Stimulated activated CD8-positive, alpha-beta memory T cell treated with anti-CD3 and anti-CD28 coated beads, Interleukin-4, amount 100 ng/mL, for 1 hour (primary cell): Measurements from ENCODE around the gene AKR1C3.
"Not testable (repeated sequence)": the region's sequence is repeated elsewhere in the genome, so short reads cannot be mapped to it uniquely, and the experiment has no call there.

Source experiments
- DNase-seq, 2 donors: peaks; one replicate each; pipeline ENCODE4 v3.0.0-alpha.2; 2020; ENCODE audit warnings: low read depth in 2 of 2, low spot score in 1 of 2

AKR1C3 gene

DNA sequence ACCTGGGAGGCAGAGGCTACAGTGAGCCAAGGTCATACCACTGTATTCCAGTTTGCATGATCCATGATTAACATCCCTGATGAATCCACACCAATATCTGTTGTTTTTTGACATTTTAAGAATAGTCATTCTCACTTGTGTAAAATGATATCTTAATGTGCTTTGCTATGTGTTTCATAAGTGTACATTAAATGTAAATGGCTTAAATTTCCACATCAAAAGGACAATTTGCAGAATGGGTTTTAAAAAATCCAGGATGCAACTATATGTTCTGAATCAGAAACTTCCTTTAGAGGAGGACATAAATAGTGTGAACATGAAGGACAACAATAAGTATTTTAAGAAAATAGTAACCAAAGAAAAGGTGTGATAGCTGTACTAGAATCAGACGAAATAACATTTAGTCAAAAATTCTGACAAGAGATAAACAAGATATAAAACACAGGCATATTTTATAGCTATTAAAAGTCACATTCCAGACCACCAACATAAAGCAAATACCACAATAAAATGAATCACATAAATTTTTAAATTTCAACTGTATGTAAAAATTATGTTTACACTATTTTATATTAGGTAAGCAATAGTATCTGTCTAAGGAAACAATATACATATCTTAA lies 42.4 kb downstream of the AKR1C3 start:
- DNase-seq: no peak

DNA sequence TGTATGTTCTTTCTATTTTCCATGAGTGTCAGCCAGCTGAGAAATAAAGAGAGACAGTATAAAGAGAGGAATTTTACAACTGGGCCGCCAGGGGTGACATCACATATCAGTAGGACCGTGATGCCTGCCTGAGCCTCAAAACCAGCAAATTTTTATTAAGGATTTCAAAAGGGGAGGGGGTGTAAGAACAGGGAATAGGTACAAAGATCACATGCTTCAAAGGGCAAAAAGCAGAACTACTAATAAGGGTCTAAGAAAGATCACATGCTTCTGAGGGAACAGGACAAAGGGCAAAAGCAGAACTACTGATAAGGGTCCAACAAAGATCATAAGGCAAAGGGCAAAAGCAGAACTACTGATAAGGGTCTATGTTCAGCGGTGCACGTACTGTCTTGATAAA lies 43.5 kb downstream of the AKR1C3 start:
- not testable (repeated sequence) for DNase-seq

- DNase-seq: no peak
Observed at GRCh38 chr10:5142199-5142598, 48.0 kb downstream of the AKR1C3 start.

DNA sequence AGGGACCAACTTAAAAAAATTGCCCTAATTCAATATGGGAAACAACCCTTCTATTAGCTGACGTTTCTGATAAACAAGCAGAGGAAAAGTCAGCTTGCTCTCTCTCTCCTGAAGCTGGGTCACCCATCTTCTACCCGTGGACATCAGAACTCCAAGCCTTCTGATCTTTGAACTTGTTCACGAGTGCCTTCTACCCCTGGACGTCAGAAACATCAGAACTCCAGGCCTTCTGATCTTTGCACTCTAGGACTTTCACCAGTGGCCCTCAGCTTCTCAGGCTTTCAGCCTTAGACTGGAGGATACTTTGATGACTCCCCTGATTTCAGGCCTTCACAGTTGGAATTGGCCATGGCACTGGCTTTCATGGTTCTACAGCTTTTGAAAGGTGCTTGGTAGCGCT lies 48.9 kb downstream of the AKR1C3 start:
- no peak for DNase-seq

- no peak for DNase-seq
Observed at GRCh38 chr10:5146920-5147254, 52.7 kb downstream of the AKR1C3 start.

GRCh38 chr10:5147255-5147980 lies 53.2 kb downstream of the AKR1C3 start:
- no peak for DNase-seq

DNA sequence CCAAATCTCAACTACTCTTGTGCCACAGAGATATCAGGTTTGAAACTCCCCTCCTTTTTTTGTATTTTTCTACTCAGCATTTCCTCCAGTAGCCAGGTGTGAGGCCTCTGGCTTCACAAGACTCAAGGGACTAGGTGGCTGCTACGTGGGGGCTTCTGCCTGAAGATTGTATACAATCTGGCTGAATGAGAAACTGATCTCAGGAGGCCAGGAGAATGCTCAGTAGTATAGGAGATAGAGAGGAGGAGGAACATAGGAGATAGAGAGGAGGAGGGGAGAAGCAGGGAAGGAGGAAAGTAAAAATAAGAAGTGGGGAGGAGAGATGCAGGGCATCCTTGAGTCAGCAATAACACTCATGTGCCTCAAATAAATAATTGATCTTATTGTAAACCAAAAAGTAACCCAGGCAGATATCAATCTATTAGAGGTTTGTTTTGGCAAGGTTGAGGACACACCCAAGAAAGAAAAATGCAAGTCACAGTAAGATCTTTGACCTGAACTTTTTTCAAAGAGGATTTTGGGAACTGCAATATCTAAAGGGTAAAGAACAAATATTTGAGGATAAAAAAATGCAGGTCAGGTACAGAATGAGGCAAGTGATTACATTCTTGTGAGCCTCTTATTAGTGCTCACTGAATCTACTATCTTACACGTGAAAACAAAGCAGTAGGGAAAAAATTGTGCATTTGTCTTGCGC lies 53.9 kb downstream of the AKR1C3 start:
- DNase-seq: no peak

- no peak for DNase-seq
Observed at GRCh38 chr10:5148678-5149032, 54.4 kb downstream of the AKR1C3 start.

DNA sequence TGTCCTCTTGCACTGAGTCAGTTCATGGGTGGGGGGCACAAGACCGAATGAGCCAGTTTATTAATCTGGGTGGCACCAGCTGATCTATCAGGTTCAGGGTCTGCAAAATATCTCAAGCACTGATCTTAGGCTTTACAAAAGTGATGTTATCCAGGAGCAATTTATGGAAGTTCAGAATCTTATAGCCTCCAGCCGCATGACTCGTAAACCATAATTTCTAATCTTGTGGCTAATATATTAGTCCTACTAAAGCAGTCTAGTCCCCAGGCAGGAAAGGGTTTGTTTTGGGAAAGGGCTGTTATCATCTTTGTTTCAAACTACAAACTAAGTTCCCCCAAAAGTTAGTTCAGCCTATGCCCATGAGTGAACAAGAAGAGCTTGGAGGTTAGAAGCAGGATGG lies 56.9 kb downstream of the AKR1C3 start:
- no peak for DNase-seq

GRCh38 chr10:5155951-5156350 lies 61.7 kb downstream of the AKR1C3 start:
- no peak for DNase-seq
